Panc1 (cell line): Measurements from ENCODE around the gene KAT8. TPM values are rescaled to one million over a fixed set of nuclear protein-coding genes. Genes with fewer than 3 reads are reported as not detected.

Source experiments
- ATAC-seq: fragments of 200-7000 bp; cut with Tn5 transposase; 2 replicates; pipeline ENCODE4 v1.9.1; 2020; ENCODE audit warnings: mild to moderate bottlenecking, moderate library complexity
- BruUV-seq: library from RNA; stranded (reverse); fragments of 400-500 nt; replicated peaks from 2 replicates; lab custom pipeline; 2021; lab: Mats Ljungman, UMichigan
- CTCF ChIA-PET: fragments of 300-600 bp; sonication (Branson Sonifier 250); formaldehyde crosslinking; loops from one replicate; lab custom pipeline; 2022; ENCODE audit warnings: antibody characterized with exemption; lab: Charles Lee
- POLR2A ChIA-PET: fragments of 300-600 bp; sonication (Branson Sonifier 250); formaldehyde crosslinking; loops from one replicate; lab custom pipeline; 2022; ENCODE audit warnings: antibody characterized with exemption; lab: Charles Lee
- DNase-seq: peaks from one replicate; pipeline ENCODE4 v3.0.0-alpha.2; 2010; ENCODE audit warnings: low read depth, low spot score
- H3K27ac ChIP-seq: 2 replicates; pipeline ENCODE4 v1.5.1; 2011; ENCODE audit warnings: mild to moderate bottlenecking, low read length, inconsistent platforms
- H3K27me3 ChIP-seq: fragments of 200-500 bp; sonication (Bioruptor generic); 2 replicates; pipeline ENCODE4 v1.6.0; 2014; ENCODE audit warnings: low read length, inconsistent platforms; ENCODE audit not compliant: control insufficient read depth, insufficient read depth
- H3K36me3 ChIP-seq: fragments of 200-500 bp; sonication (Bioruptor generic); 2 replicates; pipeline ENCODE4 v1.5.1; 2014; ENCODE audit warnings: inconsistent platforms, mild to moderate bottlenecking, low read length, moderate library complexity; ENCODE audit not compliant: control insufficient read depth, insufficient read depth
- H3K4me1 ChIP-seq: 2 replicates; pipeline ENCODE4 v1.5.1; 2011; ENCODE audit warnings: inconsistent platforms, mild to moderate bottlenecking, low read length, moderate library complexity; ENCODE audit not compliant: control insufficient read depth, insufficient read depth
- H3K4me3 ChIP-seq, 2 experiments: 2 replicates each; pipeline ENCODE4 v1.5.1; 2011 to 2012; ENCODE audit warnings: low read depth in 2 of 2, low read length in 2 of 2, mild to moderate bottlenecking in 2 of 2, inconsistent platforms in 1 of 2, moderate library complexity in 1 of 2
- H3K9me3 ChIP-seq: fragments of 200-500 bp; sonication (Bioruptor generic); 2 replicates; pipeline ENCODE4 v1.5.1; 2014; ENCODE audit warnings: low read depth, mild to moderate bottlenecking, inconsistent platforms, low read length, moderate library complexity; ENCODE audit not compliant: control insufficient read depth, insufficient read depth
- POLR2AphosphoS5 ChIP-seq: IDR thresholded peaks from 2 replicates; pipeline ENCODE4 v1.6.1; 2012; ENCODE audit warnings: mild to moderate bottlenecking, low read depth, low read length, moderate library complexity
- SIN3A ChIP-seq: IDR thresholded peaks from 2 replicates; pipeline ENCODE4 v1.6.1; 2012; ENCODE audit warnings: low read depth, mild to moderate bottlenecking, low read length, moderate library complexity, borderline replicate concordance; ENCODE audit not compliant: insufficient read depth
- TCF7L2 ChIP-seq: IDR thresholded peaks from 2 replicates; pipeline ENCODE4 v1.6.1; 2011; ENCODE audit warnings: mild to moderate bottlenecking, low read depth, low read length, inconsistent platforms
- in situ Hi-C: cut with HindIII; loops from 2 replicates; pipeline ENCODE4 v1.10.0; 2016; ENCODE audit warnings: low sequenced_read_pairs, low pct_unique_long_range_greater_than_20kb
- intact Hi-C: fragments of 100-400 bp; cut with micrococcal nuclease; formaldehyde crosslinking; loops from one replicate; pipeline ENCODE4 v1.10.0; 2022; ENCODE audit not compliant: unreplicated experiment
- total RNA-seq: library from RNA; stranded (reverse); gene quantifications from one replicate; pipeline ENCODE4 v1.2.1, GENCODE V29; 2021; ENCODE audit not compliant: unreplicated experiment
- TF ChIP-seq, protein P1 (sequence below): fragments of 450-650 bp; IDR thresholded peaks from 2 replicates; pipeline ENCODE4 v1.5.1; 2017; ENCODE audit warnings: mild to moderate bottlenecking
- TF ChIP-seq, protein P2 (sequence below), 2 experiments: IDR thresholded peaks; 2 replicates each; pipeline ENCODE4 v1.6.1; 2011 to 2012; ENCODE audit warnings: low read depth in 2 of 2, control low read depth in 1 of 2, low read length in 1 of 2, mild to moderate bottlenecking in 1 of 2, moderate library complexity in 1 of 2; ENCODE audit not compliant: insufficient read depth in 1 of 2

KAT8 gene
- total RNA-seq, 1 experiment from 2014 or later = 48.3 TPM

DNA sequence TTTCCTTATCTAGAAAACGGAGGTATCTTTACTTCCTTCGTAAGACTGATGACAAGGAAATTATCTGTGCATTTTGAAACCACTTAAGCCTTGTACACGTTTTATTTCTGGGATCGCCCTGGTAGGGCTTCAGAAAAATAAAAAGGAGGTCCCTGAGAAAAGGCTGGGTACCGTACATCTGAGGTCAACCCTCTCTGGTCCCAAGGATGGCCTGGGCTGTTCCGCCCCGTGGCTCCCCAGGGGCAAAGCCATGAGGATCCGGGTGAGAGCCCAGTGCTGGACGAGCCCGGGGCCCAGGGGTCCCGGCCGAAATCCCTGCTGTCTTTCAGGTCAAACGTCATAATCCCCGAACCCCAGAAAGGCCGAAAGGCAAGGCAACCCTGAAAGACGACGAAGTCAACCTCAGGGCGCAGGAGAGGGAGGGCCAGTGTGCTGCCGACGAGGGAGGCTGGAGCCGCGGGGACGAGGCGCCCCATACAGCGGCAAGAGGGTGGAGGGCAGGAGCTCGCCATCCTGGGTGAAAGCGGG is 61.8 kb downstream of the KAT8 start:
- TF ChIP-seq SIN3A (no peak), TCF7L2 (no peak), POLR2AphosphoS5 (no peak)
- TF ChIP-seq, protein P1, sequence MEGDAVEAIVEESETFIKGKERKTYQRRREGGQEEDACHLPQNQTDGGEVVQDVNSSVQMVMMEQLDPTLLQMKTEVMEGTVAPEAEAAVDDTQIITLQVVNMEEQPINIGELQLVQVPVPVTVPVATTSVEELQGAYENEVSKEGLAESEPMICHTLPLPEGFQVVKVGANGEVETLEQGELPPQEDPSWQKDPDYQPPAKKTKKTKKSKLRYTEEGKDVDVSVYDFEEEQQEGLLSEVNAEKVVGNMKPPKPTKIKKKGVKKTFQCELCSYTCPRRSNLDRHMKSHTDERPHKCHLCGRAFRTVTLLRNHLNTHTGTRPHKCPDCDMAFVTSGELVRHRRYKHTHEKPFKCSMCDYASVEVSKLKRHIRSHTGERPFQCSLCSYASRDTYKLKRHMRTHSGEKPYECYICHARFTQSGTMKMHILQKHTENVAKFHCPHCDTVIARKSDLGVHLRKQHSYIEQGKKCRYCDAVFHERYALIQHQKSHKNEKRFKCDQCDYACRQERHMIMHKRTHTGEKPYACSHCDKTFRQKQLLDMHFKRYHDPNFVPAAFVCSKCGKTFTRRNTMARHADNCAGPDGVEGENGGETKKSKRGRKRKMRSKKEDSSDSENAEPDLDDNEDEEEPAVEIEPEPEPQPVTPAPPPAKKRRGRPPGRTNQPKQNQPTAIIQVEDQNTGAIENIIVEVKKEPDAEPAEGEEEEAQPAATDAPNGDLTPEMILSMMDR = no peak
- TF ChIP-seq, protein P2, sequence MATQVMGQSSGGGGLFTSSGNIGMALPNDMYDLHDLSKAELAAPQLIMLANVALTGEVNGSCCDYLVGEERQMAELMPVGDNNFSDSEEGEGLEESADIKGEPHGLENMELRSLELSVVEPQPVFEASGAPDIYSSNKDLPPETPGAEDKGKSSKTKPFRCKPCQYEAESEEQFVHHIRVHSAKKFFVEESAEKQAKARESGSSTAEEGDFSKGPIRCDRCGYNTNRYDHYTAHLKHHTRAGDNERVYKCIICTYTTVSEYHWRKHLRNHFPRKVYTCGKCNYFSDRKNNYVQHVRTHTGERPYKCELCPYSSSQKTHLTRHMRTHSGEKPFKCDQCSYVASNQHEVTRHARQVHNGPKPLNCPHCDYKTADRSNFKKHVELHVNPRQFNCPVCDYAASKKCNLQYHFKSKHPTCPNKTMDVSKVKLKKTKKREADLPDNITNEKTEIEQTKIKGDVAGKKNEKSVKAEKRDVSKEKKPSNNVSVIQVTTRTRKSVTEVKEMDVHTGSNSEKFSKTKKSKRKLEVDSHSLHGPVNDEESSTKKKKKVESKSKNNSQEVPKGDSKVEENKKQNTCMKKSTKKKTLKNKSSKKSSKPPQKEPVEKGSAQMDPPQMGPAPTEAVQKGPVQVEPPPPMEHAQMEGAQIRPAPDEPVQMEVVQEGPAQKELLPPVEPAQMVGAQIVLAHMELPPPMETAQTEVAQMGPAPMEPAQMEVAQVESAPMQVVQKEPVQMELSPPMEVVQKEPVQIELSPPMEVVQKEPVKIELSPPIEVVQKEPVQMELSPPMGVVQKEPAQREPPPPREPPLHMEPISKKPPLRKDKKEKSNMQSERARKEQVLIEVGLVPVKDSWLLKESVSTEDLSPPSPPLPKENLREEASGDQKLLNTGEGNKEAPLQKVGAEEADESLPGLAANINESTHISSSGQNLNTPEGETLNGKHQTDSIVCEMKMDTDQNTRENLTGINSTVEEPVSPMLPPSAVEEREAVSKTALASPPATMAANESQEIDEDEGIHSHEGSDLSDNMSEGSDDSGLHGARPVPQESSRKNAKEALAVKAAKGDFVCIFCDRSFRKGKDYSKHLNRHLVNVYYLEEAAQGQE (IDR thresholded peaks at IDR 0.05; ENCODE audit: insufficient read depth in 1 of 2, low read depth in 2 of 2, low read length in 1 of 2) = no peak
- POLR2A ChIA-PET = interaction anchor here (1.1 to 1.7 kb wide), 4 partner anchors 10 to 62 kb away, joined by 4 to 9 read pairs (median 6); partner anchors contain the start of gene KAT8

GRCh38 chr16:31179747-31180459 is 62.4 kb downstream of the KAT8 start, which contains the start of gene FUS:
FUS (plus strand) TSS chr16:31180139; CDS start chr16:31180215, 76 bp downstream.
- ChIA-PET POLR2A (interaction anchor here (0.6 to 1.7 kb wide), 7 partner anchors 10 to 168 kb away, joined by 3 to 10 read pairs (median 5); partner anchors contain the start of gene KAT8), CTCF (interaction anchor here (0.5 to 0.6 kb wide), 2 partner anchors 38 to 244 kb away, joined by 3 to 4 read pairs; no protein-coding TSS in a partner anchor)
- peak; percentile 77; the same call in 1 of the 2 replicates for TF ChIP-seq SIN3A
- TF ChIP-seq, protein P1 = no peak
- TF ChIP-seq, protein P2 (IDR thresholded peaks at IDR 0.05; ENCODE audit: insufficient read depth in 1 of 2, low read depth in 2 of 2, low read length in 1 of 2) = peak; percentile 26 to 77; a peak in 3 of 4 replicates
- TF ChIP-seq TCF7L2 = 0 out of 2 replicates have a peak, but pooled peaks have one; percentile 25
- peak; percentile 100 for TF ChIP-seq POLR2AphosphoS5
- Histone ChIP-seq H3K4me3 (peak within 1 kb of the TSS; percentile 60 to 99), H3K27ac (peak within 1 kb of the TSS; percentile 97), H3K27me3 (no peaks in the 10 kb centered on the region), H3K36me3 (peaks cover 23% of the 10 kb centered on the region), H3K9me3 (no peaks in the 10 kb centered on the region), H3K4me1 (peaks cover 16% of the 10 kb centered on the region)
- peak; percentile 77 for ATAC-seq
- BruUV-seq = no TSS peak
- in situ Hi-C loops (no loop called here), intact Hi-C loops (no loop called here)
- peak; percentile 67 for DNase-seq

More for the DNA sequence above, 61.8 kb downstream of the KAT8 start:
- Histone ChIP-seq H3K9me3 (no peaks in the 10 kb centered on the region), H3K36me3 (peaks cover 21% of the 10 kb centered on the region), H3K4me3 (peak overlapping the region; percentile 60 to 99), H3K4me1 (peaks cover 16% of the 10 kb centered on the region), H3K27me3 (no peaks in the 10 kb centered on the region), H3K27ac (peak overlapping the region; percentile 97)
- CTCF ChIA-PET = no interaction called here
- ATAC-seq (peak; percentile 26), DNase-seq (no peak)
- intact Hi-C loops = no loop called here
- in situ Hi-C loops = no loop called here
- no TSS peak for BruUV-seq
